ENCODE data around the gene XPNPEP3. TPM values are rescaled to one million over a fixed set of nuclear protein-coding genes. Genes with fewer than 3 reads are reported as not detected.
A peak's percentile ranks its signal among the peaks of the same experiment; 100 is the strongest.
"Not testable (repeated sequence)": the region's sequence is repeated elsewhere in the genome, so short reads cannot be mapped to it uniquely, and the experiment has no call there.

The XPNPEP3 gene
- total and polyA plus RNA-seq, 7 donors = 3.3 to 16.3 (median 10.3) TPM

DNA sequence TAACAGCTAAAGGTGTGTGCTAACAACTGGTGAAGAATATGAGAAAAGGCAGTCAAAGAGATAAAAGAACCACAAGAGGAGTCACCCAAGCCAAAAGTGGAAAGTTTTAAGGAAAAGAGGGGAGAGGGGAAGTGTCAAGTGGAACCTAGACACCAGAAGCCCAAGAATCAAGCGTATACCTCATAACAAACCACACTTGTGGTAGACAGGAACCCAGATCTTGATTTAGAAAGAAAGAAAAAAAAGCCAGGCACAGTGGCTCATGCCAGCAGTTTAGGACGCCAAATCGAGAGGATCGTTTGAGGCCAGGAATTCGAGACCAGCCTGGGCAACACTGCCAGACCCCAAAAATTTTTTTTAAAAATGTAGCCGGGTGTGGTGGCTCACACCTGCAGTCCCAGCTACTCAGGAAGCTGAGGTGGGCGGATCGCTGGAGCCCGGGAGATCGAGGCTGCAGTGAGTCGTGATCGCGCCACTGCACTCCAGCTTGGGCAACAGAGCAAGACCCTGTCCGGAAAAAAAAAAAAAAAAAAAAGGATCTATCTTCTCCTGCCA lies 38.7 kb upstream of the XPNPEP3 start:
- H3K27ac ChIP-seq = no peak overlapping the region
- intact Hi-C loops (cut with DNase I) = loop anchor here in 1 of 2 donors (2.0 kb wide), 1 partner anchor 39 kb away; the partner anchor contains the start of genes ST13 and XPNPEP3

DNA sequence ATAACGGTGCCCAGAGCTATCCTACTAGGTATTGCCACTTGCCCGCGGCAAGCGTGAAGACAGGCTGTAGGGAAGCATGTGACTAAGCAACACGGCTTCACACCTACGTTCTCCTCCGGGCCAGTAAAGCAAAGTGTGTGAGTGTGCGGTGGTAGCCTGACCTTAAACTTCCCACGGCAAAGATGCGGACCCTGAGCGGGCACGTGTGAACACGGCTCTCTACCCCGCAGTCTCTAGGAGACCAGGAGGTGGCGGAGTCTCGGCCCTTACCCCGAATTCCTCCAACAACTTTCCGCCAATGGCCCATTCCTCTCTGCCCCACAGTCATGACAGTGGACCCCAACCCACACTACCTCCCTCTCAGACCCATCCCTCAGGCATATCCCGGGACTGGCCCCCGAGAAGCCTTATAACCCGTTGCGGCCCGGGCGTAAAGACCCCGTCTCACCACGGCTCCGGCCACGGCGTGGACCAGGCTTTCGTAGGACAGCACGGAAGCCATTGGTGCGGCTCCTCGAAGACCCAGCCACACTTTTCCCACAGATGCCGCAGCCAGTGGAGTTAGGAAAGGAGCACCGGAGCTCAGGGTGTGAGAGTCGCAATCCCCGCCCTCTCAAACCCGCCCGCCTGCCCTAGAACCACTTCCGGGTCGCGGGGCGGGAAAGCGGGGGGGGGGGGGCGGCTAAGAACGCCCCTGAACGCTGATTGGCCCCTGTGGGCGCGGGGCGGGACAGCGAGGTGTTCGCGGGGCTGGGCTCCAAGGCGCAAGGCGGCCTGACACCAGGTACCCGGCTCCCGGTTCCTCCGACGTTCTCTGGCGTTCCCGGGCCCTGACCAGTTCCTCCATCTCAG lies 38.0 kb upstream of the XPNPEP3 start, which contains the start of gene SLC25A17:
SLC25A17 (minus strand) TSS at position 600 of the 852 bp plus-strand sequence; CDS start at position 502, 98 bp downstream.
- H3K4me3 ChIP-seq = peak within 1 kb of the TSS; percentile 98
- H3K27me3 ChIP-seq (ENCODE audit: insufficient read depth in 3 of 3, low read length in 2 of 3) = no peaks in the 10 kb centered on the region
- TF ChIP-seq, protein P1, sequence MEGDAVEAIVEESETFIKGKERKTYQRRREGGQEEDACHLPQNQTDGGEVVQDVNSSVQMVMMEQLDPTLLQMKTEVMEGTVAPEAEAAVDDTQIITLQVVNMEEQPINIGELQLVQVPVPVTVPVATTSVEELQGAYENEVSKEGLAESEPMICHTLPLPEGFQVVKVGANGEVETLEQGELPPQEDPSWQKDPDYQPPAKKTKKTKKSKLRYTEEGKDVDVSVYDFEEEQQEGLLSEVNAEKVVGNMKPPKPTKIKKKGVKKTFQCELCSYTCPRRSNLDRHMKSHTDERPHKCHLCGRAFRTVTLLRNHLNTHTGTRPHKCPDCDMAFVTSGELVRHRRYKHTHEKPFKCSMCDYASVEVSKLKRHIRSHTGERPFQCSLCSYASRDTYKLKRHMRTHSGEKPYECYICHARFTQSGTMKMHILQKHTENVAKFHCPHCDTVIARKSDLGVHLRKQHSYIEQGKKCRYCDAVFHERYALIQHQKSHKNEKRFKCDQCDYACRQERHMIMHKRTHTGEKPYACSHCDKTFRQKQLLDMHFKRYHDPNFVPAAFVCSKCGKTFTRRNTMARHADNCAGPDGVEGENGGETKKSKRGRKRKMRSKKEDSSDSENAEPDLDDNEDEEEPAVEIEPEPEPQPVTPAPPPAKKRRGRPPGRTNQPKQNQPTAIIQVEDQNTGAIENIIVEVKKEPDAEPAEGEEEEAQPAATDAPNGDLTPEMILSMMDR (IDR thresholded peaks at IDR 0.05) = peak; percentile 31
- H3K4me1 ChIP-seq = peaks cover 33% of the 10 kb centered on the region
- WGBS, 3 donors = 0 to 1% (median 0%) methylated on average over 45 to 61 of the region's 61 CpGs
- peak; percentile 89 to 94 for DNase-seq
- intact Hi-C loops (cut with DNase I) = loop anchor here in 1 of 2 donors (2.0 kb wide), 1 partner anchor 38 kb away; the partner anchor contains the start of genes ST13 and XPNPEP3
- peak; percentile 93 to 97 (median 96) for ATAC-seq
- H3K27ac ChIP-seq = peak within 1 kb of the TSS; percentile 90
- H3K36me3 ChIP-seq (ENCODE audit: insufficient read depth in 1 of 2, low read depth in 1 of 2) = peaks cover 3 to 19% of the 10 kb centered on the region in 2 donors
- H3K9me3 ChIP-seq = no peaks in the 10 kb centered on the region

More for the DNA sequence above, 38.7 kb upstream of the XPNPEP3 start:
- 18 to 22% (median 19%) methylated on average over 14 of the region's 14 CpGs for WGBS, 3 donors
- ATAC-seq (no peak), DNase-seq (no peak)
- Histone ChIP-seq H3K36me3 (ENCODE audit: insufficient read depth in 1 of 2, low read depth in 1 of 2) (peaks cover 2 to 12% of the 10 kb centered on the region in 2 donors), H3K27me3 (ENCODE audit: insufficient read depth in 3 of 3, low read length in 2 of 3) (no peaks in the 10 kb centered on the region), H3K4me3 (peak overlapping the region; percentile 98), H3K9me3 (no peaks in the 10 kb centered on the region), H3K4me1 (peaks cover 33% of the 10 kb centered on the region)
- TF ChIP-seq, protein P1 (IDR thresholded peaks at IDR 0.05) = no peak

DNA sequence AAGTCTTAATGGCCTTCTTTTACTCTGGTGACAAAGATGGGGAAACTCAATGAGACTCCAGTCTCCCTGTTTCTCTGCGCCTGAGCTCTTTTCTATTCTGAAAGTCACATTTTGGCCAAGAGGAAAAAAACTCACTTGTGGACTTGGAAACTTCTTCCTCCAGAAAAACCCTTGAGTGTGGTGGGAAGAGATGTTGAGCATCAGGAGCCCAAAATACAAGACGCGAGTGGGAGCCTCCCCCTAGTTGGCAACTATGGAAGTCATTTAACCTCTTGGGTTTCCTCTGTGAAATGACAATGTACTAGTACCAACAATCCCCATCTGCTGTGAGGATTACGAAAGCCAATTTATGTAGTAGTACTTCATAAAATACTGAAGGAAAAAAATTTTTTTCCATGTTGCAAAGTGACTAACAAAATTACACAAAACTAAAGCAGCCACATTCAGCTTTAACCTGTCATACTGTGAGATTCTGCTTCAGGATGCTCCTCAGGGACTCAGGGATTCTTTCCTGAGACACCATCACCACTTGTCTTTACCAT lies 37.3 kb upstream of the XPNPEP3 start:
- intact Hi-C loops (cut with DNase I) = loop anchor here in 1 of 2 donors (2.0 kb wide), 1 partner anchor 37 kb away; the partner anchor contains the start of genes ST13 and XPNPEP3
- H3K27me3 ChIP-seq (ENCODE audit: insufficient read depth in 3 of 3, low read length in 2 of 3) = no peaks in the 10 kb centered on the region

DNA sequence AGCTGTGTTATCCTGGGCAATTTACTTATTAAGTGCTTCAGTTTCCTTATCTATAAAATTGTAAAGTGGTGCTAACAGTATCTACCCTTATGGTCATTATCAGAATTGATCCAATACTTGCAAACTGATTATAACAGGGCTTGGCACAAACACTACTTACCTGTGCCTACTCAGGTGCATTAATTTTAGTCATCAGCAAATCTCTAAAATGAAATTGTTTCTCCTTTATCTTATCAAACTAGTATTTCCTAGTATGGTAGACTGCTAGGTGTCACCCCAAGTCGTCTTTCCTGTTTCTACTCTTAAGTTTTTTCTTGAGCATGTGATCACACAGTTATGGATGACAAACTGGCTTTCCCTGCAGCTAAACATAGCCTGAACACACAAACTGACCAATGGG lies 33.5 kb upstream of the XPNPEP3 start:
- no peaks in the 10 kb centered on the region for H3K27me3 ChIP-seq (ENCODE audit: insufficient read depth in 3 of 3, low read length in 2 of 3)
- peaks cover 3 to 61% of the 10 kb centered on the region in 2 donors for H3K36me3 ChIP-seq (ENCODE audit: insufficient read depth in 1 of 2, low read depth in 1 of 2)
- ATAC-seq (no peak), DNase-seq (no peak)
- no peak overlapping the region for H3K4me3 ChIP-seq
- WGBS, 3 donors = 69 to 89% (median 82%) methylated on average over 1 of the region's 1 CpG
- H3K27ac ChIP-seq = no peak overlapping the region
- intact Hi-C loops (cut with DNase I) = no loop called here
- TF ChIP-seq, protein P1 (IDR thresholded peaks at IDR 0.05) = no peak
- H3K4me1 ChIP-seq = peaks cover 15% of the 10 kb centered on the region
- H3K9me3 ChIP-seq = no peaks in the 10 kb centered on the region

More for the DNA sequence above, 37.3 kb upstream of the XPNPEP3 start:
- ATAC-seq = peak in 2 of 4 donors; percentile 24 to 55
- H3K4me1 ChIP-seq = peaks cover 33% of the 10 kb centered on the region
- DNase-seq = no peak
- H3K9me3 ChIP-seq = no peaks in the 10 kb centered on the region
- peak overlapping the region; percentile 98 for H3K4me3 ChIP-seq
- 0 to 4% (median 3%) methylated on average over 4 of the region's 4 CpGs for WGBS, 3 donors
- H3K27ac ChIP-seq = peak overlapping the region; percentile 90
- TF ChIP-seq, protein P1 (IDR thresholded peaks at IDR 0.05) = no peak
- H3K36me3 ChIP-seq (ENCODE audit: insufficient read depth in 1 of 2, low read depth in 1 of 2) = peaks cover 3 to 26% of the 10 kb centered on the region in 2 donors

DNA sequence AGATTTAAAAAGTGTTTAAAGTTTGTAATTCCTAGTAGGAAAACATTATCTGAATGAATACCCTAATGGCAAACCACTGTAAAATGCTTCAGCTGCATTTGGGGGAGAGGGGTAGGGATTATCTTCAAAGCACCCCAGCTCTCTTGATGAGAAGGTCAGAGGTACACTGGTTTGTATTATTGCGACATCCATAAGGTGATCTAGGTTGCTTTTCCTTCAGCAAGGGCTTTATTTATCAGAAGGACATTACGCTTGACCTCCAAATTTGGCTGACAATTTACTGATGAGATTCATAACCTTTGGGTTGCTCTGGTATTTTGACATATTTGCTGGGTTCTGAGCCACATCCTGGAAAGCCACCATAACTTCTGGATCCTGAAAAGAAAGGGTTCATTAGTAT lies 30.7 kb upstream of the XPNPEP3 start:
- H3K4me3 ChIP-seq; H3K4me1 ChIP-seq; DNase-seq; intact Hi-C loops (cut with DNase I); ATAC-seq; H3K27ac ChIP-seq; H3K9me3 ChIP-seq; H3K27me3 ChIP-seq (ENCODE audit: insufficient read depth in 3 of 3, low read length in 2 of 3): not testable (repeated sequence)
- peaks cover 7 to 90% of the 10 kb centered on the region in 2 donors for H3K36me3 ChIP-seq (ENCODE audit: insufficient read depth in 1 of 2, low read depth in 1 of 2)
- WGBS, 3 donors = 93 to 100% (median 96%) methylated on average over 2 of the region's 2 CpGs
